A673 (cell line): ENCODE data around the gene TBR1.

ENCODE experiments used
- EZH2 ChIP-seq: fragments of 200-600 bp; sonication (generic); IDR thresholded peaks from 2 replicates; pipeline ENCODE4 v1.6.1; 2017; ENCODE audit warnings: borderline replicate concordance, low read depth, mild to moderate bottlenecking, mixed read lengths, antibody characterized with exemption, low read length; ENCODE audit not compliant: poor library complexity, severe bottlenecking
- TF ChIP-seq, protein P1 (sequence below): fragments of 300-800, 200-600 bp; sonication (generic); conservative IDR thresholded peaks from 2 replicates; pipeline ENCODE4 v1.5.1; 2017; ENCODE audit warnings: low read depth, mild to moderate bottlenecking, antibody characterized with exemption, low read length, moderate library complexity, mixed read lengths

DNA sequence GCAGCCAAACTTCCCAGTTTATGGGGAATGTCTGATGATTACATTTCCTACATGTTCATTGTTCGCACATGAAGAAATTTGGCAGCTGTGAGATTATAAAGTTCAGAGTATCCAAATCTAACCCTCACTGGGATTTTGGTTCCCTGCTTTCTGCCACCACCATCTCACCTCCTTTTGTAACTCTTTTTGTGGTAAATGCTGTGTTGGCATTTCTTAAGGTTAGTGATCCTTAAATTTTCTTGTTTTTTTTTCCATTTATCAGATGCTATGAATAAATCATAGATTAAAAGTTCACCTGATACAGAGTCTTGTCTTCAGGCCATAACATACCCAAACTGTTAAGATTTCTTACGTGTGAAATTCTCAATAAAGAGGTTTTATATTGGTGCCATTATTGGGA is 8.5 kb upstream of the TBR1 start:
- TF ChIP-seq, protein P1, sequence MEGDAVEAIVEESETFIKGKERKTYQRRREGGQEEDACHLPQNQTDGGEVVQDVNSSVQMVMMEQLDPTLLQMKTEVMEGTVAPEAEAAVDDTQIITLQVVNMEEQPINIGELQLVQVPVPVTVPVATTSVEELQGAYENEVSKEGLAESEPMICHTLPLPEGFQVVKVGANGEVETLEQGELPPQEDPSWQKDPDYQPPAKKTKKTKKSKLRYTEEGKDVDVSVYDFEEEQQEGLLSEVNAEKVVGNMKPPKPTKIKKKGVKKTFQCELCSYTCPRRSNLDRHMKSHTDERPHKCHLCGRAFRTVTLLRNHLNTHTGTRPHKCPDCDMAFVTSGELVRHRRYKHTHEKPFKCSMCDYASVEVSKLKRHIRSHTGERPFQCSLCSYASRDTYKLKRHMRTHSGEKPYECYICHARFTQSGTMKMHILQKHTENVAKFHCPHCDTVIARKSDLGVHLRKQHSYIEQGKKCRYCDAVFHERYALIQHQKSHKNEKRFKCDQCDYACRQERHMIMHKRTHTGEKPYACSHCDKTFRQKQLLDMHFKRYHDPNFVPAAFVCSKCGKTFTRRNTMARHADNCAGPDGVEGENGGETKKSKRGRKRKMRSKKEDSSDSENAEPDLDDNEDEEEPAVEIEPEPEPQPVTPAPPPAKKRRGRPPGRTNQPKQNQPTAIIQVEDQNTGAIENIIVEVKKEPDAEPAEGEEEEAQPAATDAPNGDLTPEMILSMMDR = no peak
- no peak for TF ChIP-seq EZH2
